ENCODE results near the gene ICAM2. TPM values are rescaled to one million over a fixed set of nuclear protein-coding genes. Genes with fewer than 3 reads are reported as not detected.

ICAM2 gene
- total and polyA plus RNA-seq, 7 donors = 6.0 to 59.5 (median 28.5) TPM

DNA sequence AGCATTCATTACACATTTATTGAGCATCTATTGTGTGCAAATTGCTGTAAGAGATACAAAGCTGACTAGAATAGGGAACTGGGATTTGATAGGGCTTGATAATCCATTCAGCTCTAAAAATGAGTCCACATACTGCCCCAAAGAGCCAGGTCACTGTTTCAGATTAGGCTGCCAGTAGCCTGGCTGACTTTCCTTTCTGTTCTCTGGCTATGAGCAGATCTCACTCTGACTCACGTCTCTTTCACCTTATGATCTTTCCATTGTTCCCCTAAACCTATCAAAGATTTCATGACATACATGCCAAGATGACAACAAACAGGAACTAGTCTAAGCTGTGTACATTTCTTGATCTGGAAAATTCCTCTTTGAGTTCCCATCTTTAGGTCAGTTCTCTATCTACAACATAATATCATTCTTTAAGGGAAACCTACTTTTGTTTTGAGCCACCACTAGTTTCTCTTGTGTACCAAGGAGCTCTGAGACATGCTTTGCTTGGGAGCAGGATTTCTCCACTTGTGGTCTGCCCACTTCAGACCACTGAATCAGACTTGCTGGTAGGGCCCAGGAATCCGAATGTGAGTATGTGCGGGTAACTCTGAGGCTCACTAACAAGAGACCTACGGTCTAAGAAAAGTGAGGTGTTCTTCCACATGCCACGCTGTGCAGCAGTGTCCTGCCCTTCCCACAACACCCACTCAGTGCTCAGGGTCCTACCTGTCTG lies 40.9 kb upstream of the ICAM2 start:
- no peak overlapping the region for H3K27ac ChIP-seq
- H3K27me3 ChIP-seq = no peaks in the 10 kb centered on the region
- H3K4me3 ChIP-seq = no peak overlapping the region
- H3K36me3 ChIP-seq = peaks cover 0 to 58% (median 18%) of the 10 kb centered on the region in 4 donors
- DNase-seq = no peak
- no peaks in the 10 kb centered on the region for H3K4me1 ChIP-seq
- intact Hi-C loops (cut with DNase I) = no loop called here
- TF ChIP-seq POLR2AphosphoS5 (IDR thresholded peaks at IDR 0.05) (no peak), POLR2A (IDR thresholded peaks at IDR 0.05) (no peak), EP300 (IDR thresholded peaks at IDR 0.05) (no peak)
- TF ChIP-seq, protein P1, sequence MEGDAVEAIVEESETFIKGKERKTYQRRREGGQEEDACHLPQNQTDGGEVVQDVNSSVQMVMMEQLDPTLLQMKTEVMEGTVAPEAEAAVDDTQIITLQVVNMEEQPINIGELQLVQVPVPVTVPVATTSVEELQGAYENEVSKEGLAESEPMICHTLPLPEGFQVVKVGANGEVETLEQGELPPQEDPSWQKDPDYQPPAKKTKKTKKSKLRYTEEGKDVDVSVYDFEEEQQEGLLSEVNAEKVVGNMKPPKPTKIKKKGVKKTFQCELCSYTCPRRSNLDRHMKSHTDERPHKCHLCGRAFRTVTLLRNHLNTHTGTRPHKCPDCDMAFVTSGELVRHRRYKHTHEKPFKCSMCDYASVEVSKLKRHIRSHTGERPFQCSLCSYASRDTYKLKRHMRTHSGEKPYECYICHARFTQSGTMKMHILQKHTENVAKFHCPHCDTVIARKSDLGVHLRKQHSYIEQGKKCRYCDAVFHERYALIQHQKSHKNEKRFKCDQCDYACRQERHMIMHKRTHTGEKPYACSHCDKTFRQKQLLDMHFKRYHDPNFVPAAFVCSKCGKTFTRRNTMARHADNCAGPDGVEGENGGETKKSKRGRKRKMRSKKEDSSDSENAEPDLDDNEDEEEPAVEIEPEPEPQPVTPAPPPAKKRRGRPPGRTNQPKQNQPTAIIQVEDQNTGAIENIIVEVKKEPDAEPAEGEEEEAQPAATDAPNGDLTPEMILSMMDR (IDR thresholded peaks at IDR 0.05) = no peak
- no peaks in the 10 kb centered on the region for H3K9me3 ChIP-seq
- 89 to 91% methylated on average over 5 of the region's 5 CpGs for WGBS, 2 donors

DNA sequence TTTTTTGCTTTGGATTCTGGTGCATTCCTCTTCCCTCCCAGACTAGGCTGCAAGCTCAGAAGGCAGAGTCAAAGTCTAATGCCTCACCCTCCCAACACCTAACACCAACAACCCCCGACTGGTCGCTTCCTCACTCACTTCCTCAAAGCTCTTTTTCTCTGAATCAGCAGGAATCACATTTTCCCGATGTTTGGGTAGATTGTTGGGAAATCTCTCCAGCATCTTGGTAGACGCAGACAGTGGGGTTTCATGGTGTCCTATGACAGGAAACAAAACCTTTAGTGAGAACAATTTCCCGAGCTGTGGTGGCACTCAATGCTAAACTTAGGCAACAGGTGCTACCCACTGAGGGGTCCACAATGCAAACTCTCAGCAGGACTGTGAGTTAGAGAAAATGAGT lies 39.9 kb upstream of the ICAM2 start:
- Histone ChIP-seq H3K27me3 (no peaks in the 10 kb centered on the region), H3K36me3 (peaks cover 0 to 58% (median 24%) of the 10 kb centered on the region in 4 donors), H3K4me3 (no peak overlapping the region), H3K27ac (no peak overlapping the region), H3K9me3 (no peaks in the 10 kb centered on the region), H3K4me1 (no peaks in the 10 kb centered on the region)
- WGBS, 2 donors = 55 to 67% methylated on average over 5 of the region's 5 CpGs
- no peak for DNase-seq
- intact Hi-C loops (cut with DNase I) = no loop called here
- TF ChIP-seq POLR2AphosphoS5 (IDR thresholded peaks at IDR 0.05) (no peak), EP300 (IDR thresholded peaks at IDR 0.05) (no peak), POLR2A (IDR thresholded peaks at IDR 0.05) (no peak)
- TF ChIP-seq, protein P1 (IDR thresholded peaks at IDR 0.05) = no peak

DNA sequence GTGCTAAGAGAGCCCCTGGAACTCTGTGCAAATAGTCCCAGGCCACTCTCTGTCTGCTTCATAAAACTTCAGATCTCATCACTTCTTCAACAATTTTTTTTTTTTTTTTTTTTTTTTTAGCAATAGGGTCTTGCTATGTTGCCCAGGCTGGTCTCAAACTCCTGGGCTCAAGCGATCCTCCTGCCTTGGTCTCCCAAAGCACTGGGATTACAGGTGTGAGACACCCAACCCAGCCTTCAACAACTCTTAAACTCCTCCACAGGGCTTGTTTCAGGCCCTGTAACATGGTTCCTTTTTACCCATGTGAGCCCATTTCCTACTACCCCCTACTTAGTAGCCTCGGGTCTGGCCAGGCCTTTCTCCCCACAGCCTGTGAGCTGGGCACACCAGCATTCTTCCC lies 39.3 kb upstream of the ICAM2 start:
- Histone ChIP-seq H3K27me3 (no peaks in the 10 kb centered on the region), H3K27ac (no peak overlapping the region), H3K4me1 (no peaks in the 10 kb centered on the region), H3K36me3 (peaks cover 0 to 58% (median 29%) of the 10 kb centered on the region in 4 donors), H3K9me3 (no peaks in the 10 kb centered on the region), H3K4me3 (no peak overlapping the region)
- TF ChIP-seq, protein P1 (IDR thresholded peaks at IDR 0.05) = no peak
- TF ChIP-seq POLR2A (IDR thresholded peaks at IDR 0.05) (no peak), EP300 (IDR thresholded peaks at IDR 0.05) (no peak), POLR2AphosphoS5 (IDR thresholded peaks at IDR 0.05) (no peak)
- no peak for DNase-seq
- 93% methylated on average over 2 of the region's 2 CpGs for WGBS, 2 donors
- intact Hi-C loops (cut with DNase I) = no loop called here

DNA sequence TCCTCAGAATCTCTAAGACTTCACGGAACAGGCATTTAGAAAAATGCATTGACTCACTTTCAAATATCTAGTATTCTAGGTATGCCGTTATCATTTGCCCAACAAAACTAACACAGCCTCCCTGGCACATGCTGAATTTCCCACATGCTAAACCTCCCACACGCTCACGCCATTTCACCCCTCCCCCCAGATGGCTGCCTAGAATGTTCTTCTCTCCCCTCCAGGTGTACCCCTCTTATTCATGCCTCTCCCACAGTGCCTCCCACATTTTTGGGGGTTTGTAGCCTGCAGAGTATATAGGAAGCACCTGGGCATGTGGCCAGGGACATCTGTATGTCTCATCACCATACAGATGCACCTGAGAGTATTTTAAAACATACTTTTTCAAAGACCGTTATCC lies 38.2 kb upstream of the ICAM2 start:
- H3K27ac ChIP-seq = no peak overlapping the region
- peaks cover 0 to 62% (median 33%) of the 10 kb centered on the region in 4 donors for H3K36me3 ChIP-seq
- H3K9me3 ChIP-seq = no peaks in the 10 kb centered on the region
- H3K27me3 ChIP-seq = no peaks in the 10 kb centered on the region
- intact Hi-C loops (cut with DNase I) = no loop called here
- no peak for TF ChIP-seq POLR2A (IDR thresholded peaks at IDR 0.05)
- no peak for TF ChIP-seq POLR2AphosphoS5 (IDR thresholded peaks at IDR 0.05)
- TF ChIP-seq, protein P1 (IDR thresholded peaks at IDR 0.05) = no peak
- no peak for TF ChIP-seq EP300 (IDR thresholded peaks at IDR 0.05)
- no peak overlapping the region for H3K4me3 ChIP-seq
- H3K4me1 ChIP-seq = no peaks in the 10 kb centered on the region
- DNase-seq = no peak
- WGBS, 2 donors = 84 to 94% methylated on average over 5 of the region's 5 CpGs

All from sigmoid colon (tissue), 7 donors.